Measurements from ENCODE around the gene ZNF615. TPM values are rescaled to one million over a fixed set of nuclear protein-coding genes. Genes with fewer than 3 reads are reported as not detected.

ZNF615 gene
- total RNA-seq, 1 experiment from 2014 or later: 11.3 TPM

- no peak for DNase-seq
- no peak overlapping the region for H3K4me2 ChIP-seq (ENCODE audit: insufficient read depth, insufficient read length, low read length)
- Mint-ChIP-seq H3K27ac (no peak overlapping the region), H3K4me3 (no peak overlapping the region), H3K36me3 (ENCODE audit: insufficient read depth in 1 of 3, low read depth in 3 of 3) (peaks cover 73 to 88% (median 81%) of the 10 kb centered on the region in 3 experiments), H3K4me1 (no peaks in the 10 kb centered on the region; a peak in 1 of 4 replicates), H3K27me3 (ENCODE audit: low read depth) (no peaks in the 10 kb centered on the region), H3K9me3 (peaks cover 46 to 54% of the 10 kb centered on the region in 2 experiments)
- no peak for TF ChIP-seq CTCF (conservative IDR thresholded peaks at IDR 0.05)
- no peak overlapping the region for H3T11ph ChIP-seq (ENCODE audit: low read length)
- H2AK5ac ChIP-seq (ENCODE audit: insufficient read length, low read length): no peak overlapping the region
- H3K27ac ChIP-seq (ENCODE audit: insufficient read length, low read depth, low read length): no peak overlapping the region
- H2AFZ ChIP-seq (ENCODE audit: low read length): no peak overlapping the region
- no peak overlapping the region for H2BK5ac ChIP-seq (ENCODE audit: insufficient read length, low read length)
- no peak overlapping the region for H3K18ac ChIP-seq (ENCODE audit: insufficient read length, low read depth, low read length)
- no peak overlapping the region for H2BK15ac ChIP-seq (ENCODE audit: low read depth, low read length)
- H2BK120ac ChIP-seq (ENCODE audit: low read depth, low read length, poor library complexity, severe bottlenecking): no peak overlapping the region
- peaks cover 33% of the 10 kb centered on the region for H3K9me3 ChIP-seq (ENCODE audit: control insufficient read depth, low read depth, low read length)
- no peak overlapping the region for H3K23ac ChIP-seq (ENCODE audit: insufficient read length, low read depth, low read length)
- H4K91ac ChIP-seq (ENCODE audit: insufficient read length, low read depth, low read length): no peak overlapping the region
- H3K79me1 ChIP-seq (ENCODE audit: insufficient read depth, low read depth, low read length, poor library complexity, severe bottlenecking): no peaks in the 10 kb centered on the region
- H3K4me1 ChIP-seq (ENCODE audit: insufficient read depth, low read length): no peaks in the 10 kb centered on the region
- no peak overlapping the region for H3K14ac ChIP-seq (ENCODE audit: insufficient read depth, low read length)
- no peak overlapping the region for H3K56ac ChIP-seq (ENCODE audit: insufficient read length, low read depth, low read length)
- H2BK12ac ChIP-seq (ENCODE audit: insufficient read length, low read depth, low read length): no peak overlapping the region
- no peaks in the 10 kb centered on the region for H3K27me3 ChIP-seq (ENCODE audit: insufficient read depth, low read length)
- H4K8ac ChIP-seq (replicated peaks; ENCODE audit: insufficient read length, low read depth, low read length): no peak overlapping the region
- H4K5ac ChIP-seq (ENCODE audit: insufficient read length, low read depth, low read length): no peak overlapping the region
- H3K23me2 ChIP-seq (ENCODE audit: insufficient read length, low read depth, low read length, poor library complexity, severe bottlenecking): no peaks in the 10 kb centered on the region
- no peak overlapping the region for H2BK20ac ChIP-seq (ENCODE audit: low read depth, low read length, poor library complexity, severe bottlenecking)
- H3K79me2 ChIP-seq (ENCODE audit: insufficient read depth, low read length): no peaks in the 10 kb centered on the region
- no CpG with 5 or more reads among the region's 4 CpGs for WGBS (ENCODE audit: extremely low coverage, insufficient read length, low lambda C conversion rate)
- no peak overlapping the region for H3K4ac ChIP-seq (ENCODE audit: low read depth, low read length)
- no peak overlapping the region for H3K9ac ChIP-seq (ENCODE audit: extremely low read depth, insufficient read length, low read length)
- no peaks in the 10 kb centered on the region for H4K20me1 ChIP-seq (ENCODE audit: control insufficient read depth, insufficient read depth, insufficient read length)
Observed at GRCh38 chr19:52039169-52039568, 31.2 kb upstream of the ZNF615 start.

Data from H9 (cell line).